ENCODE results near the gene CFAP43.

GRCh38 chr10:104151737-104152136, 80.4 kb downstream of the CFAP43 start:
- no peak for TF ChIP-seq POLR2AphosphoS5 (IDR thresholded peaks at IDR 0.05; ENCODE audit: borderline replicate concordance, low read depth, low read length)
- no peak for TF ChIP-seq EZH2 (IDR thresholded peaks at IDR 0.05)
